Daoy (cell line): Measurements from ENCODE around the gene PPM1J. TPM values are rescaled to one million over a fixed set of nuclear protein-coding genes. Genes with fewer than 3 reads are reported as not detected.

Experiments used
- DNase-seq: peaks from one replicate; pipeline ENCODE4 v3.0.0-alpha.2; 2015; ENCODE audit warnings: low read depth
- total RNA-seq: library from RNA; depleted of rRNA; stranded (reverse); fragments of >200 nt; shearing (Covaris generic); gene quantifications from 2 replicates; pipeline ENCODE4 v1.2.3, GENCODE V29; 2014; rRNA removed

Gene PPM1J
- total RNA-seq, 1 experiment from 2014 or later: 0.06 TPM

DNA sequence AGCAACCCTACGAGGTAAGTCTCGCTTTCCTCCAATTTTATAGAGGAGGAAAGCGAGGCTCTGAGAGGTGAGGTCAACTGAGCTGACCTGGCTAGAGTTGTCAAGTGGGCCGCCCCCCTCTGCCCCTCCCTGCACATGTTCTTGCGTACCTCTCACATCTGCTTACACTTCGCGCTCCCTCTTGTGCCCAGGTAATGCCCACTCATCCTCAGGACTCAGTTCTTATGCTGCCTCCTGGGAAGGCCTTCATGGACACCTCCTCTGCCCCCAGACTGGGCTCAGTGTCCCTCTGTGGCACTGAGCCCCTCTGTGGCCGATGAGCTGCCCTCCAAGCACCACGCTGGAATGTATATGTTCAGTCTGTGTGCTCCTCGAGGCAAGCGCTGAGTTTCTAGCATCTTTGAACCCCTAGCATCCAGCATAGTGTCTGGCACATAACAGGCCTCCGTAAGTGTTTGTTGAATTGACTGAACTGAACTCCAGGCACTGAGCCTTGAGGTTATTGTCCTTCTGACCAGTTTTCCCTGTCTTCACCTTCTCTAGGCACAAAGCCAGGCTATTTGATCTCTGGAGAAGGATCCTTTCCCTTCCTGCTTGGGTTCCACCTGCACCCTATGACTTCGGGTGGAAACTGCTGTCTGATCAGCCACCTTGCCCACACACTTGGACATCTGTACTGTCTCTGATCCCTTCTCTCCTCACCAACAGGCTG, 27.2 kb downstream of the PPM1J start:
- no peak for DNase-seq

DNA sequence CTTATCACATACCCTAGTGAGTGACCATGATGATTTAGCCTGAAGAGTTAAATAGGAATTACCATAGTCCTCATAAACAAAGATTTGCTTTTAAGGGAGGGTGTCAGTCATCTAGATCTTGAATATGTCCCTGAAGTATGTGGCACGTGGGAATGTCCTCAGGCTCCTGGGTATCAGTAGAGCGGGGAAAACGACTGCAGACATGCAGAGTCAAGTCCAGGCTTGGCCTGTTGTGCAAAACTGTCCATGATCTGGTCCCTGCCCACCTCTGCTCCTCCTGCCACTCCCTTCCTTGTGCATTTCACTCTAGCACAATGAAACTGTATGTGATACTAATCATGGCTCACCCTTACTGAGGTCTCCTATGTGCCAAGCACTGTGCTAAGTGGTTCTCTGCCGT, 27.8 kb downstream of the PPM1J start:
- no peak for DNase-seq

DNA sequence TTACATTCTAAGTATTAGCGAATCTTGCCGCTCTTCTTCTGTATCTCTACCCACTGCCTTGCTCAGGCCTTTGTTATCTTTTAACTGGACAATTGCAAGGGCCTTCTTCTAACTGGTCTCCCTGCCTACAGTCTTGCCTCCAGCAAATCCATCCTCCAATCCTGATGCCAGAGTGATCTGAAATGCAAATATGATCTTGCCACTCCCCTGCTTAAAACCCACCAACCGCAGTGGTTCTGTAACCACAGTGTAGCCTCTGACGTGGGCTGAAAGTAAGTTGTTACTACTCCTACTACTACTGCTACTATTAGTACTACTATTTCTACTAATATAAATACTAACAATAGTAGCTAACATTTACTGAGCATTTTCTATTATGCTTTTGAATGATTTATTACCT, 28.3 kb downstream of the PPM1J start:
- no peak for DNase-seq

GRCh38 chr1:112686417-112686816, 28.7 kb downstream of the PPM1J start:
- no peak for DNase-seq

DNA sequence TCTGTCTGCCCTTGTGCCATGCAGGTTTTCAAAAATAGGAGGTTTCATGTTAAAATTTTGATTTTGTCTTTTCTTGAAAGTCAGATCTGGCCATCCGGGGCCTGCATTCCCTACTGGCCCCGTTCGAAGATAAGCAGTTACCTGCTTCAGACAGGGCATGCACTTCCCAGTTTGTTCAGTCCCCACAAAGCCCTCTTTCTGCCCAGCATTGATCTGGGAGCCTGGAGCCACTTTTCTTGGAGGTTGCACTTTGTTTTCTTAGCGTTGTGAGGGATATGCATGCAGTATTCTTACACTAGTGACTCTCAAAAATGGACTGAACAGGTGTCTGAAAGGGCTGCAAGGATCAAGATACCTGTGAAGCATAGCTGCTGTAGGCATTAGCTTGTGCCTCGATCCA, 29.2 kb downstream of the PPM1J start:
- no peak for DNase-seq

DNA sequence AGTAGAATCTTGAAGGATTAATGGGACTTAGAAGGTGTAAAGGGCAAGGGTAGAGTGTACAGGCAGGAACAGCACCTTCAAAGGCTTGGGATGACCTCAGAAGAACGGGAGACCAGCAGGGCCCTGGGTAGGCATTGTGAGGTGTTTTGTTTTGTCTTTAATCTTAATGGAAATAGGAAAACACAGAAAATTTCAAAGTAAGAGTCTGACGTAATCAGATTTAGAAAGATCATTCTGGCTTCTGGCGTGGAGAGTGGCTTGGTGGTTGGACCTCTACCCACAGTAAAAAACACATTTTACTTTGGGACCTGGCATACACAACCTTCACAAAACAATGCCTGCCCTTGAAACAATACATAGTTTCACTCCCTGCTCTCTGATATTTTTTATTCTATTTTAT, 36.5 kb downstream of the PPM1J start:
- DNase-seq: no peak

DNA sequence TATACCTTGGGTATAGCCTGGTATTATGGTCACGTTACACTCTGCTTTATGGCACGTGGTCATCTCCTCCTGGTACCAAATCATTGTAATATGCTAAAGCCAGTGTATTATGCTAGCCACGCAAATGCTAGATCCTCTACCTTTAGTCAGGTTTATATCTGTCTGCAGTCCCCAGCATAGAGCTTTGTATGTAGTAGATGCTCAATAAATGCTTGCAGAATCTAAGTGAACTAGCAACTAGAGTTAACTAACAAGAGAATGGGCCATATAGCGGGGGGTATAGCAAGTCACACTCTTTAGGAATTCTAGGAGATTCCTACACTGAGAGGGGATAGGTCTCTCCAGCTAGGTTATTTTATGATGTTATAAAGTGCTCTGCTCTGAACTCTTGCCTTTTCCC, 37.6 kb downstream of the PPM1J start:
- no peak for DNase-seq

DNA sequence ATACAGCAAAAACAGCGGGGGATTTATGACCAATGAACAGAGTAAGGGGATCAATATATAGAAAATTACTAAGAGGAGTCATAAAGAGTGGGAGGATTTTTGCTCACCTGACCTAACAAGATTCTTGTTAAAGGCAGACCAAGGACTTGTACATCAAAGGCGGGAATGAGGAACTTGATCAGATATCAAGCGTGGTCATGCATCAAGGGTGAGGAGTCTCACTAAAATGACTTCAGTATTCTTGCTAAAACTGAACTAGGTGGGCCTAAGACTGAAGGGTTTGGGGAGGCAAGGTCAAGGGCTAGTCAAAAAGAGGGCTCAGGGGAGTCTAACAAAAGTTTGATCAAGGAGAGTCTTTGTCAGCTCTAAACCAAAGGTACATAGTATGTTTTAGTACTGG, 38.6 kb downstream of the PPM1J start:
- DNase-seq: no peak

- DNase-seq: no peak
Measured at GRCh38 chr1:112675728-112676381, 39.3 kb downstream of the PPM1J start.

GRCh38 chr1:112674986-112675727, 40.0 kb downstream of the PPM1J start:
- DNase-seq: peak; percentile 71

DNA sequence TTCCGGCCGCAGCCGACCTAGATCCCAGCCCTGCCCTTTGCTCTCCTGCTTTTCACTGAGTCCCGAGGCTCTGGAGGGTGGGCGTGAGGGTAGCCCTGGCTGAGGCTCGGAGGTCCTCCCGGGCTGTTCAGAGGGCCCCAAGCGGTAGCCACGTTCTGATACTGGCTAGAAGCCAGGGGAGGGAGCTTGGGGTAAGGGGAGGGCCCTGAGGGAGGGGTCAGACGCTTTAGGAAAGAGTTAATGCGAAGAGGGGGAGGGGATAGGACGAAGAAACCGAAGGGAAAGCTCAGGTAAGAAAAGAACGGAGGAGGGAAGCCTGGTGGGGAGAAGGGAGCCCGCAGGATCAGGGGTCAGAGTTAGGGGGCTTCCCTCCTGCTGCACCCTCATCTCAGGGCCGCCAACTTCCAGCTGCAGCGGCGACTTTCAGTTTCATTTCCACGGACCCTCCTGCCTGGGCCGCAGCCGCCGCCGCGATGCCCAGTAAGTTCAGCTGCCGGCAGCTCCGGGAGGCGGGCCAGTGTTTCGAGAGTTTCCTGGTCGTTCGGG, 40.6 kb downstream of the PPM1J start, which contains the start of gene MOV10:
MOV10 (plus strand) TSS at position 220 of the 546 bp plus-strand sequence; CDS start at position 474, 254 bp downstream.
- peak; percentile 89 for DNase-seq

GRCh38 chr1:112673592-112674439, 41.3 kb downstream of the PPM1J start:
- peak; percentile 48 for DNase-seq

DNA sequence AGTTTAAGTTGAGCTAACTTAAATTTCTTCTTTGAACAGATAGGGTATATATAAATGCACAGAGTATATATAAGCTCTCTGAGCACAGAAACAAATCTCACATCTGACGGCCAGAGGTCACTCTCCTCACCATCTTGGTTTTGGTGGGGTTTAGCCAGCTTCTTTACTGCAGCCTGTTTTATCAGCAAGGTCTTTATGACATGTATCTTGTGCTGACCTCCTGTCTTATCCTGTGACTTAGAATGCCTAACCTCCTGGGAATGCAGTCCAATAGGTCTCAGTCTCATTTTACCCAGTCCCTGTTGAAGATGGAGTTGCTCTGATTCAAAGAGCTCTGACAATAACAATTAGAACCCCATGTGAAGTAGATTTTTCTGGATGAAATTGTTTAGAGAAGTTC, 42.3 kb downstream of the PPM1J start:
- DNase-seq: no peak

DNA sequence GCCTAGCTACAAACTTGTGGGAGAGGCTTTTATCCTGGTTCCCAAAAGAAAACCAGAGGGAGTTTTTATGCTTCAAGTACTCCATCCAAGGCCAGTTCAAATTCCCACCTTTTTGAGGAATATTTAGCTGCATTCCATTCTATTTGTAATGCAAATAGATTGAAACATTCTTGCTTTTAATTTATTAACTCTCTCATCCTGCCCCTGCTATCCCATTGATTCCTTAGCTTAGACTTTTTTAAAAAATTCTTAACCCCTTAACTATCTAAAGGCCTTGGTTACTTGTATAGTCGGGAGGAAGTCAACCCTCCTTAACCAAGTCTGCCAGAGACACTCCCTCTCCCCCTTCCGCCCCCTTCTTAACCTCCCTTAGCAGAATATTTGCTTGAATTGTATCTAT, 43.1 kb downstream of the PPM1J start:
- no peak for DNase-seq

- DNase-seq: no peak
Measured at GRCh38 chr1:112666946-112667345, 48.2 kb downstream of the PPM1J start.

GRCh38 chr1:112665857-112666256, 49.3 kb downstream of the PPM1J start:
- DNase-seq: no peak

Other genes with a start within 250 kb of the PPM1J start
- gene WNT2B, start 206.4 kb downstream of the PPM1J start, total RNA-seq: 0.12 and 0.40 TPM in 2 replicates
- gene ST7L, start 96.2 kb downstream of the PPM1J start, total RNA-seq: 29.6 and 31.5 TPM in 2 replicates
- 322 and 342 TPM in 2 replicates for gene CAPZA1, start 95.5 kb downstream of the PPM1J start, total RNA-seq
- 57.2 and 59.9 TPM in 2 replicates for gene MOV10, start 40.7 kb downstream of the PPM1J start, total RNA-seq
- 443 and 466 TPM in 2 replicates for gene RHOC, start 8.2 kb downstream of the PPM1J start, total RNA-seq
- gene SLC16A1, start 240.9 kb upstream of the PPM1J start, total RNA-seq: 126 and 139 TPM in 2 replicates